Stromal cell of bone marrow (primary cell): ENCODE data around the gene STXBP5.

Experiments
- DNase-seq: peaks from one replicate; pipeline ENCODE4 v3.0.0-alpha.2; 2012; ENCODE audit warnings: low read depth

STXBP5 gene

DNA sequence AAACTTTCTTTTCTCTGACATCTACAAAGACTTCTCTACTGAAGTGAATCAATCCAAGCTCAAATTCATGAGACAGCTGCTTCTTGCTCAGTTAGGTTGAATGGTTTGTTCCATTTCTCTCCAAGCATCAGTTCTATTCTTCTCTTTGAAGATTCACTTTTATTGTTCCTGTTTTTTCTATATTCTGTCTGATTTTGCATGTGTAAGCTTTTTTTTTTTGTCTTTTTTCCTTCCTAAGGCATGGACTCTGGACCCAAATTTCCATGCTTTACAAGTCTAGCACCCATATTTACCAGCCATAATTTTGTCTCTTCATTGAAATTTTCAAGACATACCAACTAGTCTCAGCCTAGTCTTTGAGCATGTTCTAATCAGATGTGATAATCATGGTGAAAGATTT, 25.9 kb upstream of the STXBP5 start:
- no peak for DNase-seq

DNA sequence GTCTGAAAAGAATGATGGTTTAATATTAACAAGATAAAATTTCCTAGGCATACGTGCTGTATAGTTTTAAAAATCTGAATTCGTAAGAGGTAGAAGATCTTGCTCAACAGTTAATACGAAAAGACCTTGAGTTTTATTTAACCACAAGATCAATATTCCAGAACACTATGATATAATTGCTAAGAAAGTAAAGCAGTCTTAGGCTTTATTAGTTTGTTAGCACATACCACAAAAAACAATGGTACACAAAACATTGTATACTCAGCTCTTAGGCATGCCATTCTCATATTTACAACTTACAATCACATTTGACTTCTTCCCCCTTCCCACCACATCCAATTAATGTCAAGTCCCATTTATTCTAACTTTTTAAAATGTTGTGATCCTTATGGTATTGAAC, 24.4 kb upstream of the STXBP5 start:
- no peak for DNase-seq

DNA sequence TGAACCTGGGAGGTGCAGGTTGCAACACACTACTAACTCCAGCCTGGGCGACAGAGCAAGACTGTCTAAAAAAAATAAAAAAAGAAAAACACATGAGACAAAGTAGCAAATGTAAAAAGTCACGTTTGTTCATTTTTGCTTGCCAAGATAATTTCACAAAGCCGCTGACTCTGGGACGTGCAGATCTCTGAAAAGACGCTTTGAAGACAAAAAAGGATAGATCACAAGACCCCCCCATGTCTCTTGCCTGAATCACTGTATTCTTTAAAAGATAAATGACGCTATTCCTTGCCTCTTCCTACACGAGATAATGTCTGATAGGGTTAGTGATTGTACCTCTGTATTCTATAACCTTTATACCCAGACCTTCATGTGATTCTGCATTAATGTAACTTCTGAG, 23.3 kb upstream of the STXBP5 start:
- no peak for DNase-seq

DNA sequence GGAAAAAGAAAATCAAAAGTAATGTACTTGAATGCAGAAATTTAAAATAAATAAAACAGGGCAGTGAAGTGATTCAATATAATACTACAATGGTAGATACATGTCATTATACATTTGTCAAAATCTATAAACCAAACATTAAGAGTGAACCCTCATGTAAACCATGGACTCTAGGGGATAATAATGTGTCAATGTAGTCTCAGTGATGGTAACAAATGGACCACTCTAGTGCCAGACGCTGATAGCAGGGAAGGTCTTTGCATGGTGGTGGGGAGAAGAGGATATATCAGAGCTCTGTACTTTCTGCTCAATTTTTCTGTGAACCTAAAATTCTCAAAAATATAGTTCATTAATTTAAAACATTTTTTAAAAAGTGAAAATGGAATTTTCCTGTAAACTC, 19.8 kb upstream of the STXBP5 start:
- no peak for DNase-seq

DNA sequence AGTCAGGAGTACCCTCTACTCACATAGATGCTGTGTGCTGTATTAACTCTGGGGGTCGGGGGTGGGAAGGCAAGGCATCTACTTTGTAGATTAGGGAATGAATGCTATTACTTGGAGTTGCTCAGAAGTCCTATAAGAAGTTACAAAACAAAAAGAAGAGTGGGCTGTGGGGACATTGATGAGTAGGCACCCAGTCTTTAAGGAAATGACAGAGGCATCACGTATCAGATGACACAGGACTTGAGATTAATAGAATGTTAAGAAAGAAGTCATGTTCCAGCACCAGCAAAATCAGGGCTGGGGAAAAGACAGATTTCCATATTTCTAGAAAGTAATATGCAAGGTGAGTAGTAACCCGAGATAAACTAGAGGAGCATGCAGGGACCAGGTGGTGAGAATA, 19.0 kb upstream of the STXBP5 start:
- no peak for DNase-seq

DNA sequence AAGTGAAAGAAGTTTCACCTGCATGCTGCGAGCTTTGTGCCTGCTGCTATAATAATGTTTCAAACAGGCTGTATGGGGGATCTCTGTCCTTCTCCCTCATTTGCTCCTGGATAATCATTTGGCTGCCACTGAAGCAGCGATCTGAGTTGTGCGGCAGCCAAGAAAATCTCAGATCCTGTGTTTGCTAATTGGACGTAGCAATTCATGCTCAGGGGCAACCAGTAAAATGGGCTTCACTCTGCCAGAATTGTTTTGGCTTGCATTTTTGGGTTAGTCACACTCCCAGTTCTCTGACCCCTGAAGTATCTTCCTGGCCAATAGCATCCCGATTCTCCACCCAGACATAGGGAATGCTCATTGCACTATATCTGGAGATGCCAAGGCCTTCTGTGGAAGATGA, 13.7 kb upstream of the STXBP5 start:
- no peak for DNase-seq

DNA sequence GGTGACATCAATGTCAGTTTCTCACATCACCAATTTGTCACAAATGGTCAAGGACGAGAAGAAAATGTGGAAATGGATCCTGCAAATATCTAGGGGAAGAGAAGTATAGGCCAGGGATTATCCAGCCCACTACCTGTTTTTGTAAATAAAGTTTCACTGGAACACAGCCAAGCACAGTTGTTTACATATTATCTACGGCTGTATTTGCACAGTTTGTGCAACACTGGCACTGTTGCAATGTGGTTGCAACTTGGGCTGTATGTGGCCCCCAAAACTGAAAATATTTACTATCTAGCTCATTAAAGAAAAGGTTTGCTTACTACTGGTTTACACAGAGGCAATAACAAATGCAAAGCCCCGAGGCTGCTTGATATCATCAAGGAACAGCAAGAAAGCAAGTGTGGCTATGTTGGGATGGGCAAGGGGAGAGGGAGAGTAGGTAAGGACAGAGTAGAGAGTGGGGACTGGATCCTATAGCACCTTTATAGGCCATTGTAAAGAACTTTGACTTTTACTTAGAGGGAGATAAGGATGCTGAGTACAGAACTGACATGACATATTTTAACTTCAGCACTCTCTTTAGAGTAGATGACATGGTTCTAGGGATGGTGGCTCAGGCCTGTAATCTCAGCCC, 11.8 kb upstream of the STXBP5 start:
- DNase-seq = no peak

DNA sequence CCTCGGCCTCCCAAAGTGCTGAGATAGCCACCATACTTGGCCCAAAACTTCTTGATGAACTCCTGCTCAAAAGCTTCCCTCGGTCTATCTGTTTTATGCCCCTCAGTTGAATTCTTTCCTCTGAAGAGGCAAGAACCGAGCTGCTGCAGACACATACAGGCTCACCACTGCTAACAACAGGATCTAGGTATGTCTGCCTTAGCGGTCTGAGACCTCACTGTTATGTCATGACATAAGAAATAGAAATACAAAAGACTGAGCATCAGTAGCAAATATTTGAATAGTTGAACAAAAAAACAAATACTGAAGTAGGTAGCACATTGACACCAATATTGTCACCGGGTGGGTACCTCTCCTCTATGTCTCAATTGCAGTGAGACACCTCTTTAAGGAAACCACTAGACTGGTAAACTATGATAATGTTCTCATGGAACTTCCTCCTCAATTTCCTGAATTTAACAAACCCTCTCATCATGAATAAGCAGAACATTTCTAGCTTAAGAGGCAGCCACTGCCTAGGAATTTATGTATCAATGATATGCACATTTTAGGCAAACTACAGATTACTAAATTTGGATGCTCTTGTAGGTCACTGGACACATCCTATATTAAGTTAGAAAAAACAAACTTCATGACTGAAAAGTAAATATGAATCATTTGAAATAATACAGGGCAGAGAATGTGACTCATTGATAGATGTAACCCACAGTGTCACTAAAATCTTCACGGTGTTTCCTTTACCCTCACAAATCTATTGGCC, 9.4 kb upstream of the STXBP5 start:
- no peak for DNase-seq

DNA sequence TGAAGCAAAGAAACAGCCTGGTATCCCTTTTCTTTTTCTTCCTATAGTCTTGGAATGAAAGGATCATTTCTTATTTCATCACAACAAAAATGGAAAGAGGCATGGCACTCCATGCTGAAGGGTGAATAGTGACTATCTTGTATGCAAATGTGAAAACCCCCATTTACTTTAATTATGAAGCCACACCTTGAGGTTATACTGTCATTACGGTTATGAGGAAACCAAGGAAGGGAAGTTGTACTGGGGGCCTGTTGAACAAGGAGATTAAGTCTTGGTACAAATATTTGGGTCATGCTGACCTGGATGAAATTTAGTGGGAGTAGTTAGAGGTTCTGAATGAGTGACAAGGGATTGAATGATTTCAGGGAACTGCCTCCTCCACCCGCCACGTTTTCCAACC, 8.7 kb upstream of the STXBP5 start:
- no peak for DNase-seq

DNA sequence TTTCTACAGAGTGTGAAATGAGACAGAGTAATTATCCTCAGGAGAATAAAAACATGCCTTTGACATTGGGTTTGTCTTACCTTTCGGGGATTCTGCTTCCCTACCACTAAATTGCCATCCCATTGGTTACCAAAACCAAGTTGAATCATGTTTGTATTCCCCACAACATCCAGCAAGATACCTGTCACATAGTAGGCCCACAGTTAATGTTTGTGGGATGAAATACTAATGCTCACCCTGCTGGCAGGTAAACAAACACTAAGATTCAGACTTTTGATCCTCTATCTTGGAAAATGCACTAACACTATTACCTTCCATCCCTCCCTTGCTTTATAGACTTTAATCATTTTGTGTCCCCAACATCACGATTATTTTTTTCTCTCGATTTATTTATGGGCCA, 8.2 kb upstream of the STXBP5 start:
- no peak for DNase-seq

DNA sequence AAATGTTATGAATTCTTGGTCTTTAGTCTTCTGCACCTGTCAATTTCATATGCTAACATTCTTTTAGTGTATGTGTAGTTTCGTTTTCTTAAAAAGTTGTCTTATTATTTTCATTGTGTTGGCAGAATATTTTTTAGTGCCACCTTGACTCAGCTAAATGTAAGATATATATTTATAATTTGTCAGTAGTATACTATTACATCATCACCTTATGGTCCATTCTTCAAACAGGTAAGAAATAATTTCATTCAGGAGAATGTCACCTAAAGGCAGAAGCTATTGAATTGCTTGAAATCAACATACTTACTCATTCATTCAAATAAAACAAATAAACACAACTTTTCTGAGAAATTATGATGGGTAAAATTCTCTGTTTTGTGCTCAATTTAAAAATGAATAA, 3.5 kb upstream of the STXBP5 start:
- DNase-seq = no peak

DNA sequence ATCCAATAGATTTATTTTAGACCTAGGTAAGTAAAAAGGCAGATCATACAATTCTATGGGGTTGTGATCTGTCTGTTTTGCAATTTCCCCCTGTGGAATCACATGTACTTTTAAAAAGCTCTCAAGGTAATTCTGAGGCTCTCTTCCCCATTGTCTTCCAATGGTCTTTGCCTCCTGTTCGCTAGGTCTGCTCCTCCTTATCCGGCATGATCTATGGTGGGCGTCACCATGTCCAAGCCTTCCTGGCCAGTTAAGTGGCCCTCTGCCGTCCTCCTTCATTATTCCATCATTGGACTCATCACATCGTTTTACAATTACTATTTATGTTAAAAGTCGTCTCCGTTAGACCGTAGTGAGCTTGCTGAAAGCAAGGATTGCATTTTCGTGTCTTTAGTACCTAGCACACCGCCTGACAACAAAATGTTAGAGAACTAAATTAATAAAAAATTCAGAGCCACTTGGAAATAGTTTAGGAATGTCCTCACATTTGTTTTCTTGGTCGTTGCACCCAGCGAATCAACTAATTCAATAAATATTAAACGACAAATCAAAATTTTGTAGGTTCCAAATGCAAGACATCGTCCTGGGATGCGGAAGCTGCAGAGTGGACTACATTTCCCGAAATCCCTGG, 2.2 kb upstream of the STXBP5 start:
- DNase-seq = no peak

DNA sequence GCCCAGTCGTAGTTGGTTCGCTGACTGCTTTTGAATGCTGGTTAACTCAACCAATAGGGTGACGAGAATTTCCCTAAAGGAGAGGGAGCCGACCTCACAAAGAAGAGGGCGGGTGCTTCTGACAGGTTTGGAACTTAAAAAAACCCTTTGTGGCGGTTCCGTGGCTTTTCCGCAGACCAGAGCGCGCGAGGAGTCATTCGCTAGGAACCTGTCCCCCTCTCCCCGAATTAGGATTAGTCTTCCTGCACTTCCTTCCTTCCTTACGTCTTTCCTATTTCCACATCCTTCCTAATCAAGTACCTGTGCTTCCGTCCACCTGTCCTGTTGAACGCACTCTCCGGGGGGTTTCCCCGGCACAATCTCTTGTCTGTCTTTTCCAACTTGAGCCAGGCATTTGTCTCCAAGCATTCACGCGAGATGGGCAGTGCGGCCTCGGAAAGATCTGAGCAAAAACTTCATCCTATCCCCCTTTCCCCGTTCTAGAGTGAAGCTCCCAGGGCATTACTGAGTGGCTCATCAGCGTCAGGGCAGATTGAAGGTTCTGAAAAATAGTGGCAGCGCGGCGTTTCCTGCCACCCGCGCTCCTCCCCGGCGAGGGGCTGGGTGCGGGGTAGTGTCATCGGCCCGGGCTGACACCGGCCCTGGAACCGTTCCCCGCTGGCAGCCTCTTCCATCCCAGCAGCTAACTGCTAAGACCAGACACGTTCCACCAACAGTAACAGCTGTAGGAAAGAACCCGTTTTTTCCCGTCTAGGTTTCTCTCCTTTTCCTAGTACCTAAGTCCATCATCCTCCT, 1.5 kb upstream of the STXBP5 start:
- DNase-seq = peak; percentile 99

DNA sequence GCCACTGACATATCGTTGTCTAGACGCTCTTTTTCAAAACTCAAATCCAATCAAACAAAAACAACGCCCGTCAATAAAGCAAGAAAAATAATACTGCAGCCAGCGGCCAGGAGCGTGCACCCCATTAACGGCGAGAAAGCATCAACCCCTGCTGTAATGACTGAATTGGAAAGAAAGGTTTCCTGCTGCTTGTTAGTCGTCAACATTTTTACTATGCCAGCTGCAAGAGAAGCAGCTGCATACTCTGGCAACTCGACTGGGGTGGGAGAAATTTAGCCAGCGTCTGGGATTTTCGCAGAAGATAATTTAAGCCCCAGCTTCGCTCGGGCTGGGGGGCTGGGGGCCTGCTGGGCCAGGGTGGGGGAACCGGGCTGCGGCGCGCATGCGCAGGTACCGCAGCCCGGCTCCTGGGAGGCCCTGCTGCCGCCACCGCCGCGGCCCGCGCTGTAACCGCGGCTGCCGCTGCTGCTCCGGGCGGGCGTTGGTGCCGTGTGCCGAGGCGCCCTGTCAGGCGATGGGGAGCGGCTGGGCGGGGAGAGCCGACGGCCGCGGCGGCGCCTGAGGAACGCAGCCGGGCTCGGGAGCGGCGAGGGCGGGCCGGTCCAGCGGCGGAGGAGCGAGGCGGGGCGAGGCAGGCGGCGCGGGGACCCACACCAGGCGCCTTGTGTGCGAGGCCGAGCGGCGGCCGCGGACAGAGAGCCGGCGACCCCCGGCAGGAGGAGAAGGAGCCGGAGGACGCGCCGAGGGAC, 732 bp upstream of the STXBP5 start:
- DNase-seq = peak; percentile 69

DNA sequence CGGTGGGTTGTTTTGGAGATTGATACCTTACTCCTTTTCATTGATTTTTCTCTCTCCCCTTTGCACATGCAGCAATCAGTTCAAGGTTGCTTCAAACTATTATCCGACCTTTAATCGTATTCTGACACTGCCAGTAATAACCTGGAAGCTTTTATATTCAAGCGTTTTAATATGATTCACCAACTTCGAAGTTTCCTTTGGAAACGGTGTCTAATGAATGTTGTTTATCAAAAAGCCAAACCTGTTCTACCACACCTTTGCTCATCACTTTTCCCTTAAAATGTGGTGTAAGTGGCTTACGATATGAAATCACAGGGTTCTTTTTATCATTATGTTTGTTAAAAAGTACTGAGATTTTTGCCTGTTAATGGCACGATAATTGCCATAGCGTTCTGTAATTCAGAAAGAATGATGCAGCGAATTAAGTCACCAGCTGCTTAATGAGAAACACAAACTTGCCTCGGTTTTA, 660 bp downstream of the STXBP5 start:
- no peak for DNase-seq

DNA sequence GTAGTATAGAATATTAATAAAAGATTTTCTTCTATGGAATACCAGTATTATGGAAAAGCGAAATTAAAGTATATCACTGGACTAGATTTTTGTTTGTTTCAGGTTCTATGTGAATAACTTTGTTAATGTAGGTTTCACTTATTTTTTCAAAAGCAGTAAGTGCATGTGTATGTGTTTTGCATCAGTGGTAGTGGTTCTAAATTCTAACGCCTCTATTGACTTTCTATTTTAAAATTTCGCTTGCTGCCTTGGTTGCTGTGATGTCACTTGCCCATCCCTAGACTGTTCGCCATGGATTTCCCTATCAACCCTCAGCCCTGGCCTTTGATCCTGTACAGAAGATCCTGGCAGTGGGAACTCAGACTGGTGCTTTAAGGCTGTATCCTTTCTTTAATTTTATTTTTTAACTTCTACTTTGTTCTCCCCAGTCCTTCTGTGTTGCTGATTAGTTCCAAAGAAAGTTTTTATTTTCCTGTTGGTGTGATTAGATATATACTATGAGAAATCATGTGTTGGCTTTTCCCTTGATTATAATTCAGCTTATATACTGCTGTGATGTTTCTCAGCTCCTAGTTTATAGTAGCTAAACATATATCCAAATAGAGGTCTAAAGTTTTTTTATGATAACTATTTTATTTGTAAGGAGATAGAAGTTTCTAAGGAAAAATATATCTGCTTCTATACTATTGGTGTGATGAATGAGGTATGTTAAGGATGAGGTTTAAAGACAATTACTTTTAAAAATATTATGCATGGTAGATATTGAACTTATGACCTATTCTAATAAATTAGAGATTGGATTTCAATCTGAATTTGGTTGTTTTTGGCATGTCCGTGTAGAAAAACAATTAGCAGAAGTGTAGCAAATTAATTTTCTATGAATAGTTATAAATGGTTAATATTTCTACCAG, 1.7 kb downstream of the STXBP5 start:
- DNase-seq = no peak

DNA sequence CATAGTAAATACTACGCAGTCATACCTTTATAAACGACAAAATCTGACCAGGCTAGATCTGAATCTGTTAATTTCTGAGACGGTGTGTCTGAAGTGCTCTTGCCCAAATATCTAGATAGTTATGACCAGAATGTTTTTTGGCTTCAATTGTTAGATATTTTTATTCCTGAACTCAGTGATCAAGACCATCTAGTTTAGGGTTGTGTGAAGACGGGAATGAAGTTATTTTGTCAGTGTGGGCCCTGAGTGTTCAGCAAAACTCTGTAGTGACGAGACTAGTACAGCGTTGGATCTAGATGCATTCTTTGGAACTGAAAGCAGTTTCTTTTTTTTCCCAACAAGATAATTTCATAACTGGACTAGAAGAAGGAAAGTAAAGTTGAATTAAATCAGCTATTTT, 3.1 kb downstream of the STXBP5 start:
- no peak for DNase-seq

DNA sequence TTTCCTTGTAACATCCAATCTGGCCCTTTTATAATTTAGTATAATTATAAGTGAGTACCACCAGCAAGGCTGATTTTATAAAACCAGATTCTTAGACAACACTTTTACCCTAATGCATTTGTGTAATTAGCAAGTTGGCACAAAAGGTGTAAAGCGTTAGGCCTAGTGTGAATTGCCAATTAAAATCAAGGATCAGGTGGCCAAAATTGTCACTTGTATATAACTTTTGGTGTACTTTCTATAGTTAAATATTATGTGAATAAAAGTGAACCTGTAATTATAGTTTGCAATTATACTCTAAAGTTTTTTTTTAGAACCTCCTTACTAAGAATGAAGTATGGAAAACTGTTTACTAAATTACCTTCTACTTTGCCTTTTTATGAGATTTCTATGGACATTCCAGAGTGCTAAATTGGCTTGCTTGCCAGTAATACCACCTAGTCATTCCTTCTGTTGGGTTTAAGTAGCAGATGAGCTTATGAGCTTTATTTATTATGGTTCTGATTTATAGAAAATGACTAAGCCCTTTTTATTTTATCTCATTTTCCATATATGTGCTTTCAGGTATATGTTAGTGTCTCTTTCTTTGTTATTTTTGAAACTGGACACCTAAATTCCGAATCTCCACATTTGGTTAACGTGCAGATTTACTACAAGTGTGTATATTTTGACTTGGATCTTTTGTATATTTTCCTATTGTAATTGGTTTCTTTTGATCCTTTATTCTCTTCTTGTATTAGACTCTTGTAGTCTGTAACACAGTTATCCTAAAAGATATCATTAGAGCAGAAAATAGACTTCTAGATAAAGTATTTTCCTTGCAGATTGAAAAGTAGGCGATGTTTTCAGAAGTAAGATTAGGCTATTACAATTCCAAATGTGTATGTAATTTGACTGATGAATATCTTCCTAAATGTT, 3.9 kb downstream of the STXBP5 start:
- DNase-seq = no peak

DNA sequence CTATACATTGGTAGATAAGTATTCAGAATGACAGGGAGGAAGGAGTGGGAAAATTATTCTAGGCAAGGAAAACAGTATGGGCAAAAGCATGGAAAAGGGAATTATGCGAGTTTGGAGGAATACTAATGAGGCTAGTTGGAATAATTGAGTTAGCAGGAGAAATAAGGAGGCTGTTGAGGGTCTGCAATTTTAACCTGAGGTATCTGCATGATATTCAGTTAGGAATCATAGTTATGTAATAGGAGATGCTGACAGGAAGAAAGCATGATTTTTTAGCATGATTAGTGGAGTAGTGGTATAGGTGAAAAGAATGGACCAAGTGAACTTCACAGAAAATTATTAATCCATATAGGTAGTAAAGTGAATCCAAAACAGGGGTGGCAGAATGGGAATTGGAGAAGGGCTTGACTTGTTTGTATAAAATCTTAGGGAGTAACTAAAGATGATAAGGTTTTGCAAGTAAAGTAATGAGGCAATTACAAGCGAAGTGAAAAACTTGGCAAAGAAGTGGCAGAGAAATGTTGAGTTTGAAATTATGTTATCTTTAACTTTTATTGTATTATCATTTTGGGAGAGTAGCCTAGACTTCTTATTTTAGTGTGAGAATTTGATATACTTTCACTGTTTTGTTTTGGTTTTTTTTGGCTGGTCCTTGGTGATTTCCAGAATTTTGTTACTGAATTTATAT, 5.7 kb downstream of the STXBP5 start:
- DNase-seq = no peak
